Measurements from ENCODE around the gene PLEKHS1. TPM values are rescaled to one million over a fixed set of nuclear protein-coding genes. Genes with fewer than 3 reads are reported as not detected.

Gene PLEKHS1
- total and polyA plus RNA-seq, 10 donors: 0.02 to 0.07 (median 0.03) TPM; not detected in 7

DNA sequence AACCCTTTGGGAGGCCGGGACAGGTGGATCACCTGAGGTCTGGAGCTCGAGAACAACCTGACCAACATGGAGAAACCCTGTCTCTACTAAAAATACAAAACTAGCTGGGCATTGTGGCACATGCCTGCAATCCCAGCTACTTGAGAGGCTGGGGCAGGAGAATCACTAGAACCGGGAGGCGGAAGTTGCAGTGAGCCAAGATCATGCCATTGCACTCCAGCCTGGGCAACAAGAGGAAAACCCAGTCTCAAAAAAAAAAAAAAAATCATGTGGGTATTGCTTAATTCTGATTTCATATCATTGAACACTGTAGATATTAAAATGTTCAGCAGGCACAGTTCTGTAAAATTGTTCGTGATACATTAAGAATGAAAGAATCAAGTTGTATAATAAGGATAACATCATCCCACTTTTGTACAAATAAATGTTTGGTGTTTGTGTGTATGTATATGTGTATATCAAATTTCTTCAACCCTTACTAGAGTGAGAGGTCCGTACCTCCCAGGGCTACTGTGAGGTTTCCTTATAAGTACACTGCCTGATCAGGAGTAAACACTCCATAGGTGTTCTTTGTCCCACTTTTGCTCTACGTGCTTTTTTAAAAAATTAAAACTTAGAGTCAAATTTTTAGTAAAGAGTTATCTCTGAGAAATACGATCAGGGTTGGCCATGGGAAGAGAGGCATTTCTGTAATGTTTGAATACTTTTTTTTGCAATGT lies 31.7 kb downstream of the PLEKHS1 start:
- Histone ChIP-seq H3K36me3 (no peaks in the 10 kb centered on the region), H3K27ac (no peak overlapping the region), H3K27me3 (replicated peaks in 1 of 7) (peaks cover 0 to 11% (median 0%) of the 10 kb centered on the region in 7 donors), H3K4me3 (no peak overlapping the region), H3K4me1 (no peaks in the 10 kb centered on the region), H3K9me3 (no peaks in the 10 kb centered on the region)
- no peak for DNase-seq
- intact Hi-C loops (cut with DNase I; ENCODE audit: low total_unique reads): no loop called here
- WGBS, 5 donors: 83 to 92% (median 86%) methylated on average over 8 of the region's 8 CpGs
- TF ChIP-seq POLR2AphosphoS5 (IDR thresholded peaks at IDR 0.05): no peak

DNA sequence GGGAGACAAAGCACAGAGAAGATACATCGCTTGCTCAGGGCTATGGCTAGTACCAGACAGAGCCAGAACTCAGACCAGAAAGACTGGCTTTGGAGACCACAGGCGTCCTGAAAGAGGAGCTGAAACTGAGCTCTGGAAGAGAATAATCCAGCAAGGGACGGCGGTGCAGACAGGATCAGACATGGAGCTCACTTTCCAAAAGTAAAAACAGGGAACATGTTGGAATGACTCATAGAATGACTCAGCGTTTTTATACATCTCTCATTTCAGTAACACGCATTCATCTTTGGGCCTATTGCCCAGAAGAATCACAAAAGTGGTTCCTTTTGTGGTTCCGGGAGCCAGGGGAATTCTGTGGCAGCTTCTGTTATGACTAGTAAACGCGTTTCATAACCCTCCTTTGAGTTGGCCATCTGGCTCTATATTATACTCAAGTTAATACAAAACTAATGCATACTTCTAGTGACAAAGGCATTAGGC lies 37.2 kb downstream of the PLEKHS1 start:
- intact Hi-C loops (cut with DNase I; ENCODE audit: low total_unique reads): no loop called here
- no peak for DNase-seq
- Histone ChIP-seq H3K36me3 (no peaks in the 10 kb centered on the region), H3K4me3 (no peak overlapping the region), H3K4me1 (no peaks in the 10 kb centered on the region), H3K9me3 (no peaks in the 10 kb centered on the region), H3K27ac (no peak overlapping the region), H3K27me3 (replicated peaks in 1 of 7) (peaks cover 0 to 5% (median 0%) of the 10 kb centered on the region in 7 donors)
- 41 to 71% (median 51%) methylated on average over 9 of the region's 9 CpGs for WGBS, 5 donors
- TF ChIP-seq POLR2A (IDR thresholded peaks at IDR 0.05): no peak
- TF ChIP-seq, protein P1, sequence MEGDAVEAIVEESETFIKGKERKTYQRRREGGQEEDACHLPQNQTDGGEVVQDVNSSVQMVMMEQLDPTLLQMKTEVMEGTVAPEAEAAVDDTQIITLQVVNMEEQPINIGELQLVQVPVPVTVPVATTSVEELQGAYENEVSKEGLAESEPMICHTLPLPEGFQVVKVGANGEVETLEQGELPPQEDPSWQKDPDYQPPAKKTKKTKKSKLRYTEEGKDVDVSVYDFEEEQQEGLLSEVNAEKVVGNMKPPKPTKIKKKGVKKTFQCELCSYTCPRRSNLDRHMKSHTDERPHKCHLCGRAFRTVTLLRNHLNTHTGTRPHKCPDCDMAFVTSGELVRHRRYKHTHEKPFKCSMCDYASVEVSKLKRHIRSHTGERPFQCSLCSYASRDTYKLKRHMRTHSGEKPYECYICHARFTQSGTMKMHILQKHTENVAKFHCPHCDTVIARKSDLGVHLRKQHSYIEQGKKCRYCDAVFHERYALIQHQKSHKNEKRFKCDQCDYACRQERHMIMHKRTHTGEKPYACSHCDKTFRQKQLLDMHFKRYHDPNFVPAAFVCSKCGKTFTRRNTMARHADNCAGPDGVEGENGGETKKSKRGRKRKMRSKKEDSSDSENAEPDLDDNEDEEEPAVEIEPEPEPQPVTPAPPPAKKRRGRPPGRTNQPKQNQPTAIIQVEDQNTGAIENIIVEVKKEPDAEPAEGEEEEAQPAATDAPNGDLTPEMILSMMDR (IDR thresholded peaks at IDR 0.05 in 8 of 11, conservative IDR thresholded peaks at IDR 0.05 in 3 of 11): no peak
- no peak for TF ChIP-seq POLR2AphosphoS5 (IDR thresholded peaks at IDR 0.05)

DNA sequence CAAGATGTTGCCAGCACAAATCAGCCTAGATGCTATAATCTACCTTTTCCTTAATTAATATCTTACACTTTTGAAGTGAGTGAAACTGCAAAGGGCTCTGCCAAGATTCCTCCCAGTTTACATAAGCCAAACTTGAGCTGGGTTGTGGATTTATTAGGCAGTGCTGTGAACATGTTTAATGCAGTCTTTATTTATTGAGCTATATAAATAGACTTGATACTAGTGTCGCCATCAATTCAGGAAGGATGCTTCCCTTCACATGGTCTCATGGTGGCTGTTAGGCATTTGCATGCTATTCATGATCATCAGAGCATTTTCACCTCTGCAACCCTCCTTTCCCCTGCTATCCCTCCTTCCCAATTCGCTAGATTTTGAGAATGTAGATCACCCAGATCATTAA lies 40.2 kb downstream of the PLEKHS1 start:
- no peak for DNase-seq
- H3K27ac ChIP-seq: no peak overlapping the region
- H3K4me1 ChIP-seq: no peaks in the 10 kb centered on the region
- no peaks in the 10 kb centered on the region for H3K9me3 ChIP-seq
- TF ChIP-seq, protein P1 (IDR thresholded peaks at IDR 0.05 in 8 of 11, conservative IDR thresholded peaks at IDR 0.05 in 3 of 11): no peak
- no peak for TF ChIP-seq POLR2A (IDR thresholded peaks at IDR 0.05)
- TF ChIP-seq POLR2AphosphoS5 (IDR thresholded peaks at IDR 0.05): no peak
- no peaks in the 10 kb centered on the region for H3K36me3 ChIP-seq
- intact Hi-C loops (cut with DNase I; ENCODE audit: low total_unique reads): no loop called here
- WGBS, 5 donors: 62 to 81% (median 77%) methylated on average over 2 of the region's 2 CpGs
- no peak overlapping the region for H3K4me3 ChIP-seq
- H3K27me3 ChIP-seq (replicated peaks in 1 of 7): peaks cover 0 to 11% (median 0%) of the 10 kb centered on the region in 7 donors

DNA sequence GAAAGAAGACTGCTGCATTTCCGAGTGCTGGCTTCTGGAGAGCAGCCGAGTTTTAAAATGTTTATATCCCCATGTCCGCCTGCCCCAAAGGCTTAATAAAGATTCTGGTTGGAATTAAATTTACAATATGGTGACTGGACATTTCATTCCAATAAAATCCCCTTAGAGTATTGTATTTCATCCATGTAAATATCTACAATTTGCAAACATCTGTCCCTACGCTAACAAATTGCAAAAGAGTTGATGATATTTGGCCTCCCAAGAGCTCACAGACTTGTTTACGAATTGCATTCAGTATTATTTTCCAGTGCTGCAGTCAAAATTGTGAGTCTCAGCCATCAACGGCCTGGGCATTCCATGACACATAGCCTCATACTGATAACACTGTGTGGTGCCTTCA lies 50.1 kb downstream of the PLEKHS1 start:
- peaks cover 0 to 10% (median 1%) of the 10 kb centered on the region in 6 donors for H3K4me1 ChIP-seq

More for the DNA sequence above, 50.1 kb downstream of the PLEKHS1 start:
- 92 to 97% (median 94%) methylated on average over 6 of the region's 6 CpGs for WGBS, 5 donors
- Histone ChIP-seq H3K9me3 (no peaks in the 10 kb centered on the region), H3K27me3 (replicated peaks in 1 of 7) (peaks cover 0 to 5% (median 0%) of the 10 kb centered on the region in 7 donors), H3K4me3 (no peak overlapping the region), H3K27ac (no peak overlapping the region), H3K36me3 (no peaks in the 10 kb centered on the region)
- no peak for TF ChIP-seq POLR2A (IDR thresholded peaks at IDR 0.05)
- no peak for TF ChIP-seq POLR2AphosphoS5 (IDR thresholded peaks at IDR 0.05)
- TF ChIP-seq, protein P1 (IDR thresholded peaks at IDR 0.05 in 8 of 11, conservative IDR thresholded peaks at IDR 0.05 in 3 of 11): no peak
- DNase-seq: no peak
- intact Hi-C loops (cut with DNase I; ENCODE audit: low total_unique reads): no loop called here

All from spleen (tissue), 11 donors.